KMS-11 (cell line): ENCODE data around the gene REC8.

ENCODE experiments used
- H2AFZ ChIP-seq: fragments of 200-600 bp; sonication (generic); 2 replicates; pipeline ENCODE4 v1.6.1; 2016; ENCODE audit warnings: antibody characterized with exemption, mixed run types, low read depth
- H3K27ac ChIP-seq: fragments of 200-600 bp; sonication (generic); 2 replicates; pipeline ENCODE4 v1.6.1; 2016; ENCODE audit warnings: mild to moderate bottlenecking, mixed run types
- H3K27me3 ChIP-seq: fragments of 200-600 bp; sonication (generic); 2 replicates; pipeline ENCODE4 v1.6.1; 2017; ENCODE audit warnings: mild to moderate bottlenecking, low read depth, mixed run types, moderate library complexity; ENCODE audit not compliant: insufficient read depth
- H3K36me3 ChIP-seq: fragments of 200-600 bp; sonication (generic); 2 replicates; pipeline ENCODE4 v1.6.1; 2017; ENCODE audit warnings: mild to moderate bottlenecking, mixed run types; ENCODE audit not compliant: insufficient read depth
- H3K4me1 ChIP-seq: fragments of 200-600 bp; sonication (generic); 2 replicates; pipeline ENCODE4 v1.6.1; 2016; ENCODE audit warnings: mild to moderate bottlenecking, low read depth, mixed run types; ENCODE audit not compliant: poor library complexity, severe bottlenecking
- H3K4me2 ChIP-seq: fragments of 200-600 bp; sonication (generic); 2 replicates; pipeline ENCODE4 v1.7.0; 2016; ENCODE audit warnings: mild to moderate bottlenecking, mixed run types
- H3K4me3 ChIP-seq: fragments of 200-600 bp; sonication (generic); IDR thresholded peaks from 2 replicates; pipeline ENCODE4 v1.6.1; 2017; ENCODE audit warnings: low read depth, low read length, mixed read lengths; ENCODE audit not compliant: insufficient read depth
- H3K79me2 ChIP-seq: fragments of 200-600 bp; sonication (generic); 2 replicates; pipeline ENCODE4 v1.6.1; 2016; ENCODE audit warnings: low read depth, mixed run types; ENCODE audit not compliant: insufficient read depth
- H3K9ac ChIP-seq: fragments of 200-600 bp; sonication (generic); 2 replicates; pipeline ENCODE4 v1.6.1; 2016; ENCODE audit warnings: mild to moderate bottlenecking, mixed run types
- H4K20me1 ChIP-seq: fragments of 200-600 bp; sonication (generic); 2 replicates; pipeline ENCODE4 v1.6.1; 2016; ENCODE audit warnings: mild to moderate bottlenecking, mixed run types; ENCODE audit not compliant: insufficient read depth
- CTCF ChIP-seq: fragments of 200-600 bp; sonication (generic); conservative IDR thresholded peaks from 2 replicates; pipeline ENCODE4 v1.6.1; 2017; ENCODE audit warnings: low read depth, mild to moderate bottlenecking, antibody characterized with exemption, low read length, moderate library complexity, mixed read lengths

REC8 gene

GRCh38 chr14:24171422-24172260, at the start of gene REC8:
Gene REC8 (plus strand): TSS chr14:24172080. CDS start chr14:24172553, 473 bp downstream.
- Histone ChIP-seq H3K4me3 (no peak within 1 kb of the TSS), H3K4me1 (peaks cover 8% of the 10 kb centered on the region), H3K79me2 (no peaks in the 10 kb centered on the region), H3K9ac (no peak within 1 kb of the TSS), H3K27me3 (no peaks in the 10 kb centered on the region), H3K36me3 (no peaks in the 10 kb centered on the region), H2AFZ (no peak within 1 kb of the TSS), H4K20me1 (no peaks in the 10 kb centered on the region), H3K4me2 (no peak within 1 kb of the TSS), H3K27ac (no peak within 1 kb of the TSS)
- TF ChIP-seq CTCF = no peak

GRCh38 chr14:24122416-24122815, 49.5 kb upstream of the REC8 start:
- TF ChIP-seq CTCF = no peak
- Histone ChIP-seq H3K4me2 (no peak overlapping the region), H3K9ac (no peak overlapping the region), H4K20me1 (no peaks in the 10 kb centered on the region), H3K36me3 (no peaks in the 10 kb centered on the region), H3K4me3 (no peak overlapping the region), H3K79me2 (no peaks in the 10 kb centered on the region), H2AFZ (no peak overlapping the region), H3K27me3 (no peaks in the 10 kb centered on the region), H3K27ac (no peak overlapping the region), H3K4me1 (no peaks in the 10 kb centered on the region)

DNA sequence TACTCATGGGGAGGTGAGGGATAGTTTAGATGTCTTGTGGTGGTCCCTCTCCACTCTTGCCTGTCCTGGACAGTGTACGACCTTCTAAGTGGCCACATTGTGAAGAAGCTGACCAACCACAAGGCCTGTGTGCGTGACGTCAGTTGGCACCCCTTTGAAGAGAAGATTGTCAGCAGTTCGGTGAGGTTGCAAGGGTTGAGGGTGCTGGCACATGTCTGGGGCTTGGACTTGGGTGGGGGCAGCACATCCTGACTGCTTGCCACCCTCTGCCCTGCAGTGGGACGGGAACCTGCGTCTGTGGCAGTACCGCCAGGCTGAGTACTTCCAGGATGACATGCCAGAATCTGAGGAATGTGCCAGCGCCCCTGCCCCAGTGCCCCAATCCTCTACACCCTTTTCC, 49.0 kb upstream of the REC8 start:
- H3K36me3 ChIP-seq = no peaks in the 10 kb centered on the region
- no peak overlapping the region for H3K27ac ChIP-seq
- TF ChIP-seq CTCF = no peak
- no peaks in the 10 kb centered on the region for H3K27me3 ChIP-seq
- H3K4me3 ChIP-seq = no peak overlapping the region
- no peak overlapping the region for H3K4me2 ChIP-seq
- no peaks in the 10 kb centered on the region for H4K20me1 ChIP-seq
- no peaks in the 10 kb centered on the region for H3K79me2 ChIP-seq
- H3K4me1 ChIP-seq = no peaks in the 10 kb centered on the region
- no peak overlapping the region for H3K9ac ChIP-seq
- H2AFZ ChIP-seq = no peak overlapping the region

- no peaks in the 10 kb centered on the region for H3K79me2 ChIP-seq
- H3K4me1 ChIP-seq = no peaks in the 10 kb centered on the region
- H3K27ac ChIP-seq = no peak overlapping the region
- no peak overlapping the region for H2AFZ ChIP-seq
- no peaks in the 10 kb centered on the region for H4K20me1 ChIP-seq
- H3K4me2 ChIP-seq = no peak overlapping the region
- H3K36me3 ChIP-seq = no peaks in the 10 kb centered on the region
- no peak overlapping the region for H3K9ac ChIP-seq
- no peak overlapping the region for H3K4me3 ChIP-seq
- TF ChIP-seq CTCF = no peak
- H3K27me3 ChIP-seq = no peaks in the 10 kb centered on the region
Observed at GRCh38 chr14:24123424-24124417, 48.2 kb upstream of the REC8 start.
